Activated T-helper 9 cell treated with anti-CD3 and anti-CD28 coated beads, Interleukin-2, amount 50 U/mL, for 16 hours (primary cell): Measurements from ENCODE around the gene BMI1.
"Not testable (repeated sequence)": the region's sequence is repeated elsewhere in the genome, so short reads cannot be mapped to it uniquely, and the experiment has no call there.

Experiments
- DNase-seq: peaks from one replicate; pipeline ENCODE4 v3.0.0-alpha.2; 2020; ENCODE audit warnings: low read depth

BMI1 gene

GRCh38 chr10:22339761-22340328, 18.9 kb downstream of the BMI1 start:
- DNase-seq: no peak

- DNase-seq: peak; percentile 49
Measured at GRCh38 chr10:22340329-22341189, 19.7 kb downstream of the BMI1 start.

DNA sequence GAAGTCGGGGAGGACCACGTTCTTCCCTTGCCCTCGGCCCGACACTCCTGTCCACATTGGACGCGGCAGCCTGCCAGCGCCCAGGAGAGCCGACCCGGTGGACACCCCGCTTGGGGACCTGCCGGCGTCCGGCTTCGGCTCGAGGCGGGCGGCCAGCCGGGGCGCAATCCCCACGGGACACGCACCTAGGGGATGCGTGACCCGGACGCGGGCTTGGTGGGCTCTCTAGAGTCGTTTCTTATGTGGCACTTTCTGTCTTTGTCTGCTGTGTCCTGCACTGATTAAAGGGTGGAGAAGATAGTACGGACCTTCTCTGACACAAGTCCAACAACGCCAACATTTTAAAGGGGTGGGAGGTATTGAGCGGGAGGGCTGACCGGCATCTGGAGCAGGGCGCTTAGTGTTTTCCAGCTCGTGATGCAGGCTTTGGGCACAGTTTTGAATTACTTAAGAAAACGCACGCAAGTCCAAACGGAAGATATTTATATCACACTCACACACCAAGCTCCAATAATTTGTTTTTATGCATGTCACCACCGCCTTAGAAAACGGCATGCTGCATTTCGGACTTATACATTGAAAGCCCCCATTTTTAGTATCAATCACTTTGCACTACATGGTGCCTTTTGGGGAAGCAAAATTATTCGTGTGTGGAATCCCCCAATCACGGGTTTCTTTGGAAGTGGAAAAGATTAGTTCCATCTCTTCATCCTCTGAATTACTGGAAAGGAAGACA, 20.5 kb downstream of the BMI1 start:
- no peak for DNase-seq

DNA sequence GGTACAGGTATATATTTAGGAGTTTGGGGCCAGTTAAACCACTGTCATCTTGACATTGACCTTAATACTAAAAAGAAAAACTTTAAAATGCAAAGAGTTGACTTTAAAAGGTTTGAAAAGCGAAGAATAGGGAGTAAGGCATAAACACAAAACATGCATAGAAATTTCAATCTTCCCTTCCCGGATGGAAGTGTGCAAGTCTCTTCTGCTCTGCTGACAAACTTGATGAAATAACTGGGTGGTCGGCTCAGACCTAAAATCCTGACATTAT, 21.0 kb downstream of the BMI1 start:
- DNase-seq: no peak

DNA sequence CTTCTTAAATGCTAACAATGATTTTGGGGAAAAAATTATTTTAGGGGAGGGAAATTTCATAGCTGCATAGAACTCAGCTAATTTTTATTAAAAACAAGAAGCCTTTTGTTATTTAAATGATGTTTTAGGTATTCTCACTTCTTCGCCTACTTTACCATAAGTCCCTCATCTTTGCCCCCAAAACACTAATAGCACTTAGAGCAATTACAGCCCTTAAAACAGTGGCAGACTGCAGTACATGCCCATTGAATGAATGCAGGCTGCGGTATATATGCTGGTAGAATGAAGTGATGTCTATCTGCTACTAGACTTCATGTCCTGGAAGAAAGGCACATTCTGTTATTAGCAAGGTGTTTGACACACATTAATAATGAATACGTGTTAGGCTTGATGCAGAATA, 21.5 kb downstream of the BMI1 start:
- no peak for DNase-seq

GRCh38 chr10:22343731-22344130, 22.8 kb downstream of the BMI1 start:
- no peak for DNase-seq

DNA sequence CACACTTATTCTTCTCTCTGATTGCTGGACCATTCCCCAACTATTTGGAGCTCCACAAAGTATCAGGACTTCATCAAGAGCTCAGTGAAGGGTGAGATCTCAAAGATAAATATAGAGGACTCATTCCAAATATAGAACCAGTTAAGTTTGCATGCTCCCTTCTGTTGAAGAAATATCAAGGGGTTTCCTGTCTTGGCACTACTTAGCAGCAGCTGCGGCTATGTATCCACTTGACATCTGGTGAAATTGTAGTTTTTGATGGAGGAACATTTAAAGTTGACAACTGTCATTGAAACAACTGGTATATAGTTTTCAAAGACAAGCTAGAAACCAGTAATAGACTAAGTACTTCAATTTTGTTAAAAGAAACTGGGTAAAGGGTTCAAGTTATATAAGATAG, 23.4 kb downstream of the BMI1 start:
- no peak for DNase-seq

DNA sequence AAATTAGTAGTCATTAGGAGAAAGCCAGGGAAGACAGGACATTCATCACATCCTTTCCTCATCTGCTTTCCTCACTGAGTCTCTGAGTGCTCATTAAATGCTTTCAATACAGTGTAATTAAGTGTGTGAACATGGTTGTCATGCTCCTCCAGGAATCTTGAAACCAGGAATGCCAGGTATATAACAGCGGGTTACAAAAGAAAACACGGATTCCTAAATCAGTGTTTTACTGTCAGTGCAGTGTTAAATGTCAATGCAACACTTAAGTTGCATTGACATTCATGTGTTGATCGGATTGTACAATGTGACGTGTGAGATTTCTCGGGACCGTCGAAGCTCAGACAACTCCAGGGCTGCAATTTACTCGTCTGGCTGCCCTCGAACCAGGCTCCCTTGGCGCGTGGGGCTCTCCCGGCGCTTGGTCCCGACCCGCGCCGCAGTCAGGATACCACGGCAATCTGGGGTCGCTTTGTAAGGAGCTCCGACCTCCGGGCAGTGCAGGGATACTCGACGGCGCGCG, 23.9 kb downstream of the BMI1 start:
- no peak for DNase-seq

DNA sequence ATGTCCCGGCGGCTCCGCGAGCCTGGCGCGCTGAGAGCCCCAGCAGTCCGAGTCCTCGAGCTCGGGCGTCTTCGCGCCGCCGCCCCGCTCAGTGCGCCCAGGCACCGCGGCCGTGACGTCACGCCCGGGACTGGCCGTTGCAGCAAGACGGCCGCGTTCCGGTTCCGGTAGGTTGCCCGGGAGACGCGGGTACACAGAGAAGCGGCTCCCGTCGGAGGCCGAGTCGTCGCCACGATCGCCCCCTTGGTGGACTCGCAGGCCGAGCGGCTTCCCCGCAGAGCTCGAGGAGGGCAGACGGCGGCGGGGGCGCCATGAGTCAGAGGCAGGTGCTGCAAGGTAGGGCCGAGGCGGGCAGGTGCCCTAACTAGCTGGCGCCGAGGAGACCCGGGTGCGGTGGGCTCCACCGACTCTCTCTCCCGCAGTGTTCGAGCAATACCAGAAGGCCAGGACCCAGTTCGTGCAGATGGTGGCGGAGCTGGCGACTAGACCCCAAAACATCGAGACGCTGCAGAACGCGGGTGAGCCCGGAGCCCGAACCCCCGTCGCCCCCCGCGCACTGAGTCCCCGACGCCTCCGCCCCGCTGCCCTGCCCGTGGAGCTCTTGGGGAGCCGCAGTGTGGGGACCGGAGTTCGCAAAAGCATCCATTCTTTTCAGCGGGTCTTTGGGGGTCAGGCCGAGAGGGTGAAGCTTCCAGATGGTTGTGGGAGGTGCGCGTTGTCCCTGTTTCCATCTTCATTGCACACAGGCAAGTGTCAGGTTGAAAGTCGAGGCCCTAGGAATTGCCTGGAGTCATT, 24.6 kb downstream of the BMI1 start, which contains the start of gene SPAG6:
TSS of gene SPAG6 (plus strand) at position 196 of the 795 bp plus-strand sequence. CDS start at position 312, 116 bp downstream.
- peak; percentile 20 for DNase-seq

DNA sequence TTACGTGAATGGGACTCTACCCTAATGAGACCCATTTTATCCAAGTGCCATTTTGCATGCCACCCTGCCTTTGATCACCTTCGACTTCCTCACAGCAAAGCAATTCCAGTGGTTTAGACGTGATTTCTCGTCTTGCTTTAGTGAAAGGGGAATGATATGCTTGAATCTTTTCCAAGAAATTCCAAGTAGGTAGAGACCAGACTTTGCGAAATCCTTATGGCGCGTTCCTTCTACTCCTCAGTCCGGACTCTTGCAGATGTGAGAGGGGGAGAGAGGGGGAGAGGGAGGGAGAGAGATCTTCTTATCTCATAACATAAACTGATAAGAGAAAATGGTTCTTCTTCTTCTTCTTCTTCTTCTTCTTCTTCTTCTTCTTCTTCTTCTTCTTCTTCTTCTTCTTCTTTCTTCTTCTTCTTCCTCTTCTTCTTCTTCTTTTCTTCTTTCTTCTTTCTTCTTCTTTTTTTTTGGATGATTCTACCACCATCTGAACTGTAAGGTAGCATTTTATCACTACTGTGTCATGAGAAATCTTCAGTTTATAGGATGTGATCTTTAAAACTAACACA, 25.3 kb downstream of the BMI1 start:
- DNase-seq: no peak

GRCh38 chr10:22349755-22350154, 28.9 kb downstream of the BMI1 start:
- no peak for DNase-seq

DNA sequence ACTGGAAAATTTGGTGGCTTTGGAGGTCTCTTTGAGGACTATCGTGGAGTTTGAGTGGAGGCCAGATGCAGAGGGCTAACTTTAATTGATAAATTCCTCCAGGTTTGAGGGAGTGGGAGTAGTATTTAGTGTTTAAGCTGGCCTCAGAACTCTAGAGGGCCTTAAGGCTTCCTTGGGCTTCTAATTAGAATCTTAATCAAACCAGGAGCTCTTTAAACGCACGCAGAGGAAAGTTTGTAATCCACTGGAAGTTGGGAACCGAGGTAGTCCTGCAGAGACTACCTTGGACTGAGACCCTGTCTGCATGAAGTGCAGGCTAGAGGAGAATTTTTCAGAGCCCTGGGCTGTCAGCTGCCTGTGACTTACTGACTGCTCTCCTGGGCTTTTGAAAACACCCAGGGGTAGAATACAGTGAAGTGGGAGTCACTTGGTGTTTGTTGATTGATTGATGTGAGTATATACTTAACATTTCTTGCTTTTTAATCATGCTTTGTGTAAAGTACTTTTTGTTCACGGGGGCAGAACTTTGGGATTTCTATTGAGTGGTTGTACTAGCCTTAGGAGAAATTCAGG, 30.3 kb downstream of the BMI1 start:
- no peak for DNase-seq

DNA sequence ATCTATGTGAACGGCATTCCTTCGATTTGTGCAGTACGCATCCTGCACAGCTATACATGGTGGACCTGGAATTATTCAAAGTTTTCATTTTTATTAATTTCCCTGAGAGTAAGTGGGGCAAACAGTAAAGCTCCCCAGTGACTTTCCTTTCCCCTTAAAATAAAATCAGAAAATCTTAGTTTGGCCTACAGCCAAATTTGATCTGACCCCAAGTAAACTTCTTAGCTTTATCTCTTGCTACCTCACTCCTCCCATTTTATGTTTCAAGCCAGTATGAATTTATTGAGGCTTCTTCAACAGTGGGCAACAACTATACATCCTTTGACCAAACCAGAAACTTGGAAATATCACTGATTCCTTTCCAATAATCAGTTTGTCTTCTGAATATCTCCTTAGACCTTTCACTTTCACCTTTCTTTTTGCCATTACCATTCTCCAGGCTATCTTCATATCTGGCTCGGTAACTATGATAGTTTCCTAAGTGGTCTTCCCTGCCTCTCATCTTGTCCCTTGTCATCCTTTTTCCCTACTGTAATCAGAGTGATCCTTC, 35.5 kb downstream of the BMI1 start:
- DNase-seq: no peak

DNA sequence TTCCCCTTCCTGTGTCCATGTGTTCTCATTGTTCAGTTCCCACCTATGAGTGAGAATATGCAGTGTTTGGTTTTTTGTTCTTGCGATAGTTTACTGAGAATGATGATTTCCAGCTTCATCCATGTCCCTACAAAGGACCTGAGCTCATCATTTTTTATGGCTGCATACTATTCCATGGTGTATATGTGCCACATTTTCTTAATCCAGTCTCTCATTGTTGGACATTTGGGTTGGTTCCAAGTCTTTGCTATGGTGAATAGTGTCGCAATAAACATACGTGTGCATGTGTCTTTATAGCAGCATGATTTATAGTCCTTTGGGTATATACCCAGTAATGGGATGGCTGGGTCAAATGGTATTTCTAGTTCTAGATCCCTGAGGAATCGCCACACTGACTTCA, 36.9 kb downstream of the BMI1 start:
- DNase-seq: not testable (repeated sequence)

DNA sequence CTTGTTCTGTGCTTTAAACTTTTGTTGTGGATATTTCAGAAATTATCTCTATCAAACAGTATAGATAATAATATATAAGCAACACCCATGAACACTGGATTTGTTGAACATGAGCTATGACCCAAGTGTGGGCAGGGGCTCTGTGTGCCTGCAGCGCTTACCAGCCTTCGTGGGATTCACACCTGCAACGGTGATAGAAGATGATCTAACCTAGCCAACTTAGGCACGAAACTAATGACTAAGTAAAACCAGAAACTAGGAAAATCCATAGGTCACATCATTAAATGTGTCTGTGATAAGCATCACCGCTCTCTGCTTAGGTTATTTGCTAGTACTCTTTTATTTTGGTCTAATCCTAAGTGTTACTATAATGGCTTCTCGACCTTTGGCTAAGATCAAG, 42.4 kb downstream of the BMI1 start:
- DNase-seq: no peak

GRCh38 chr10:22364407-22365140, 43.7 kb downstream of the BMI1 start:
- no peak for DNase-seq

- DNase-seq: no peak
Measured at GRCh38 chr10:22365233-22365632, 44.3 kb downstream of the BMI1 start.

DNA sequence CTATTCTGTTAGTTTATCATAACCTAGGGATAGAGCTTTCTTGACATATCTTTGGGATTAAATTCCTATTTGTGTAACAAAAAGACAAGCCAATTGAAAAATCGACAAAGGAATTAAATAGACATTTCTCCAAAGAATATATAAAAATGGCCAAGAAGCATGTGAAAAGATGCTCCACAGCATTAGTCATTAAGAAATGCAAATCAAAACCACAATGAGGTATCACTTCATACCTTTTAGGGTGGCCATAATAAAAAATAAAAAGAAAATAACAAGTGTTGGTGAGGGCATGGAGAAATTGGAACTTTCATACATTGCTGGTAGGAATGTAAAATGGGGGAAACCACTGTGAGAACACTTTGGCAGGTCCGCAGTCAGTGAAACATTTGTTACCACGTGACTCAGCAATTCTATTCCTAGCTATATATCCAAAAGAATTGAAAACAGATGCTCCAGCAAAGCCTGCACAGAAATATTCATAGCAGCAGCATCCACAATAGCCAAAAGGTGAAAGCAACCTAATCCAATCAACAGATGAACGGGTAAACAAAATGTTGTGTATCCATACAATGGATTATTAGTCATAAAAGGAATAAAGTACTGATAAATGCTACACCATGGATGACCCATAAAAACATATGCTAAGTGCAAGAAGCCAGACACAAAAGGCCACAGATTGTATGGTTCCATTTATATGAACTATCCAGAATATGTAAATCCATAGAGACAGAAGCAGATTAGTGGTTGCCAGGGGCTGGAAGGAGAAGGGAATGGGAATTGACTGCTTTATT, 44.9 kb downstream of the BMI1 start:
- DNase-seq: no peak

DNA sequence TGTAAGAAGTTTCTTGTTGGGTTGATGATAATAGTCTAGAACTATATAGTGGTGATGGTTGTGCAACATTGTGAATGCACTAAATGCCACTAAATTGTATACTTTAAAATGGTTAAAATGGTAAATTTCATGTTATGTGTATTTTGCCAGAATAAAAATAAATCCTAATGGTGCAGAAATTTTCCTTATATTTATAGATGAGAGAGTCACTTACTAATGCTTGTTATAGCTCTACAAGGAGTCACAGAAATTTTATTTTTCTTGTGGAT, 45.5 kb downstream of the BMI1 start:
- DNase-seq: no peak

DNA sequence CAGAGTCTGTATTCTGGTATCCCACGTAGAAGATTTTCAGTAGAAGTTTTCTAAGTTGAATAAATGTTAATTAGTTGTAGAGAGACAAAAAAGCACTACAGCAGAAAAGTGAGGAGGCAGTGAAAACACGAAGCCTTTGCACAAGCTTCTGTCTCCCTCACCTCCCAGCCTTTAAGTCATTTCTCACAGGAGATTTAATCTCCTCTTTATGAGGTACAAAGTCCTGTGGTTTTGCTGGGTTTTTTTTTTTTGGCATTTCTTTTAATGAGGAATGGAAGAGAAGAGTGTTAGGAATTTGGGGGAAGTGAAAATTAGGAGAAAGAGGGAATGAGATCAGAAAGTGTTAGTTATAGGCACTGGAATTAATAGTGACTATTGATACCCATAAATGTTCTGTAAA, 45.9 kb downstream of the BMI1 start:
- no peak for DNase-seq
